K562 (cell line): ENCODE results near the gene TLCD1. TPM values are rescaled to one million over a fixed set of nuclear protein-coding genes. Genes with fewer than 3 reads are reported as not detected.
A peak's percentile ranks its signal among the peaks of the same experiment; 100 is the strongest.

Source experiments
- ATAC-seq: fragments of 200-7000 bp; cut with Tn5 transposase; 3 replicates; pipeline ENCODE4 v1.9.1; 2020; ENCODE audit warnings: moderate library complexity
- BruUV-seq: library from RNA; stranded (reverse); fragments of 400-500 nt; replicated peaks from 2 replicates; lab custom pipeline; 2021; lab: Mats Ljungman, UMichigan
- CTCF ChIA-PET: fragments of 300-600 bp; formaldehyde crosslinking; extraction: SDS; loops from one replicate; lab custom pipeline; 2021; ENCODE audit warnings: low intra/inter-chr PET ratio; lab: Yijun Ruan, JAX
- POLR2A ChIA-PET: fragments of 300-600, 350-650 bp; sonication (Branson Sonifier 250); formaldehyde crosslinking; extraction: SDS; loops from one replicate; lab custom pipeline; 2021; ENCODE audit warnings: antibody characterized with exemption, inconsistent platforms; lab: Yijun Ruan, JAX
- DNase-seq, 4 experiments: peaks; one replicate each; pipeline versions ENCODE4 v3.0.0 to v3.0.0-alpha.2; 2011 to 2018; ENCODE audit warnings: low spot score in 3 of 4, mixed read lengths in 3 of 4; ENCODE audit errors: extremely low read depth in 1 of 4
- FAIRE-seq: peaks from 2 replicates; lab custom pipeline; 2011; peaks lifted over from hg19 to GRCh38; lab: Jason Lieb, UNC
- H2AFZ ChIP-seq: 2 replicates; pipeline ENCODE4 v1.6.0; 2011; ENCODE audit warnings: low read depth, low read length, control low read depth, inconsistent platforms
- H3K27ac ChIP-seq: fragments of 200-600 bp; 3 replicates; pipeline ENCODE4 v1.8.0; 2011; ENCODE audit warnings: low read depth, mild to moderate bottlenecking, control low read depth, inconsistent platforms, low read length, moderate library complexity, mixed read lengths; ENCODE audit errors: extremely low read depth
- H3K27me3 ChIP-seq, 2 experiments: fragments of 300-600 bp in 1 of 2; 2 replicates in 1 of 2; 3 replicates in 1 of 2; pipeline versions ENCODE4 v1.6.0 to v1.8.0; 2011; ENCODE audit warnings: inconsistent platforms in 2 of 2, low read length in 2 of 2, mild to moderate bottlenecking in 1 of 2, mixed read lengths in 1 of 2, moderate library complexity in 1 of 2; ENCODE audit not compliant: control insufficient read depth in 2 of 2, insufficient read depth in 2 of 2
- H3K36me3 ChIP-seq: fragments of 300-600 bp; 3 replicates; pipeline ENCODE4 v1.8.0; 2011; ENCODE audit warnings: mild to moderate bottlenecking, low read length, inconsistent platforms; ENCODE audit not compliant: control insufficient read depth, insufficient read depth
- H3K4me1 ChIP-seq, 2 experiments: fragments of 200-600 bp in 1 of 2; replicated peaks in 1 of 2; 2 replicates in 1 of 2; 3 replicates in 1 of 2; pipeline versions ENCODE4 v1.5.1 to v1.8.0; 2011; ENCODE audit warnings: inconsistent platforms in 2 of 2, low read length in 2 of 2, mild to moderate bottlenecking in 1 of 2, mixed read lengths in 1 of 2, moderate library complexity in 1 of 2; ENCODE audit not compliant: control insufficient read depth in 2 of 2, insufficient read depth in 2 of 2
- H3K4me2 ChIP-seq: 2 replicates; pipeline ENCODE4 v1.6.1; 2011; ENCODE audit warnings: low read length, control low read depth, inconsistent platforms, mixed read lengths; ENCODE audit not compliant: insufficient read depth
- H3K4me3 ChIP-seq: fragments of 200-600 bp; sonication (generic), shearing (Covaris generic); 2 replicates; pipeline ENCODE4 v1.5.1; 2016; ENCODE audit warnings: control low read depth, inconsistent platforms
- H3K79me2 ChIP-seq: fragments of 200-600 bp; 3 replicates; pipeline ENCODE4 v1.8.0; 2011; ENCODE audit warnings: low read length, inconsistent platforms; ENCODE audit not compliant: control insufficient read depth, insufficient read depth
- H3K9ac ChIP-seq, 2 experiments: 2 replicates each; pipeline versions ENCODE4 v1.6.0 to v1.6.1; 2011; ENCODE audit warnings: low read depth in 2 of 2, low read length in 2 of 2, control low read depth in 1 of 2, inconsistent platforms in 1 of 2, mild to moderate bottlenecking in 1 of 2, mixed read lengths in 1 of 2; ENCODE audit not compliant: insufficient read depth in 1 of 2
- H3K9me1 ChIP-seq: one replicate; pipeline ENCODE4 v1.6.0; 2011; ENCODE audit warnings: inconsistent platforms, mild to moderate bottlenecking, low read length, moderate library complexity; ENCODE audit not compliant: control insufficient read depth, insufficient read depth
- H3K9me3 ChIP-seq: replicated peaks from 2 replicates; pipeline ENCODE4 v1.5.1; 2011; ENCODE audit warnings: low read depth, low read length, inconsistent platforms; ENCODE audit not compliant: control insufficient read depth, insufficient read depth
- H4K20me1 ChIP-seq: replicated peaks from 2 replicates; pipeline ENCODE4 v1.6.1; 2011; ENCODE audit warnings: low read length, inconsistent platforms, mixed read lengths; ENCODE audit not compliant: control insufficient read depth, insufficient read depth
- CHD4 ChIP-seq: fragments of 200-600 bp; sonication (generic); IDR thresholded peaks from 3 replicates; pipeline ENCODE4 v1.6.1; 2012; ENCODE audit warnings: low read depth, mild to moderate bottlenecking, mixed read lengths, low read length, inconsistent platforms; ENCODE audit not compliant: insufficient read depth, insufficient replicate concordance, poor library complexity, severe bottlenecking
- EHMT2 ChIP-seq: fragments of 450-650 bp; IDR thresholded peaks from 2 replicates; pipeline ENCODE4 v1.6.1; 2018; ENCODE audit warnings: antibody characterized with exemption
- HEY1 ChIP-seq: fragments of 250-450 bp; sonication (Bioruptor Pico); IDR thresholded peaks from 2 replicates; pipeline ENCODE4 v1.5.0; 2020; ENCODE audit warnings: mild to moderate bottlenecking, moderate library complexity, borderline replicate concordance
- MCM2 ChIP-seq: fragments of 450-650 bp; IDR thresholded peaks from 2 replicates; pipeline ENCODE4 v1.6.1; 2017; ENCODE audit warnings: low read depth, mild to moderate bottlenecking
- NCOA4 ChIP-seq: fragments of 450-650 bp; IDR thresholded peaks from 2 replicates; pipeline ENCODE4 v1.6.1; 2018; ENCODE audit warnings: mild to moderate bottlenecking; ENCODE audit not compliant: partially characterized antibody
- NR2C2 ChIP-seq, 2 experiments: fragments of 200-800 bp in 1 of 2; sonication (Bioruptor generic) in 1 of 2; sonication (generic) in 1 of 2; formaldehyde crosslinking in 1 of 2; IDR thresholded peaks; 2 replicates each; pipeline versions ENCODE4 v1.6.1 to v1.8.0; 2016 to 2022; ENCODE audit warnings: mild to moderate bottlenecking in 1 of 2, missing compliant biosample characterization in 1 of 2, missing genetic modification characterization in 1 of 2, missing genetic modification reagents in 1 of 2
- RAD51 ChIP-seq: fragments of 450-650 bp; IDR thresholded peaks from 2 replicates; pipeline ENCODE4 v1.7.1; 2016; ENCODE audit warnings: low read depth, mild to moderate bottlenecking, borderline replicate concordance
- TFE3 ChIP-seq: fragments of 450-650 bp; formaldehyde crosslinking; IDR thresholded peaks from 2 replicates; pipeline ENCODE4 v1.4.0; 2020; ENCODE audit warnings: mild to moderate bottlenecking, mixed read lengths
- THAP7 ChIP-seq: fragments of 250-450 bp; sonication (Bioruptor Pico); IDR thresholded peaks from 2 replicates; pipeline ENCODE4 v1.5.0; 2021
- U2AF1 ChIP-seq: fragments of 200-400 bp; formaldehyde crosslinking; optimal IDR thresholded peaks from 2 replicates; pipeline ENCODE3; 2017; ENCODE audit warnings: mild to moderate bottlenecking, low read depth, low read length, moderate library complexity
- VEZF1 ChIP-seq: fragments of 200-800 bp; sonication (Bioruptor generic); IDR thresholded peaks from 2 replicates; pipeline ENCODE4 v1.6.1; 2017; ENCODE audit warnings: missing genetic modification characterization, missing compliant biosample characterization
- XRCC4 ChIP-seq: IDR thresholded peaks from one replicate; pipeline ENCODE4 v1.6.1; 2011; ENCODE audit not compliant: insufficient read depth, insufficient read length; ENCODE audit errors: extremely low read depth
- ZNF436 ChIP-seq: fragments of 250-450, 450-650 bp; sonication (Bioruptor Pico); formaldehyde crosslinking; IDR thresholded peaks from 2 replicates; pipeline ENCODE4 v1.7.0; 2020; ENCODE audit warnings: mild to moderate bottlenecking
- WGBS: fragments of 100-300 bp; shearing (Covaris generic); methylation state at CpG from one replicate; pipeline ENCODE4 v1.1.6; 2016; ENCODE audit warnings: low coverage, mixed read lengths; ENCODE audit not compliant: insufficient coverage; ENCODE audit errors: missing lambda C conversion rate; 5-methylcytosine and 5-hydroxymethylcytosine counted together
- in situ Hi-C: fragments of 300-500 bp; cut with MboI; formaldehyde crosslinking; loops from 4 replicates; pipeline ENCODE4 v1.15.0; 2018; ENCODE audit warnings: inconsistent platforms, mixed read lengths
- intact Hi-C: fragments of 100-400 bp; cut with micrococcal nuclease; formaldehyde crosslinking; loops from 2 replicates; pipeline ENCODE4 v1.14.2; 2022
- polyA plus RNA-seq, 8 experiments: library from polyadenylated mRNA; depleted of rRNA in 4 of 8; stranded (reverse) in 5 of 8; unstranded in 3 of 8; fragments of >200 nt; fragmentation: Nextera tagmentation in 2 of 8; fragmentation: Illumina TruSeq in 1 of 8; extraction: Ambion mirVana in 2 of 8; extraction: Trizol in 1 of 8; gene quantifications; 2 replicates each; pipeline versions ENCODE4 v1.2.1 to v1.2.3, GENCODE V29; 2011 to 2014; ENCODE audit warnings: inconsistent platforms in 1 of 8, missing spikeins in 1 of 8
- total RNA-seq, 7 experiments: library from RNA; depleted of rRNA in 6 of 7; stranded (reverse); fragments of >200 nt in 6 of 7; fragmentation: Illumina TruSeq in 2 of 7; extraction: Trizol in 2 of 7; gene quantifications; 2 replicates each; pipeline versions ENCODE4 v1.2.1 to v1.2.3, GENCODE V29; 2011 to 2021; ENCODE audit warnings: low replicate concordance in 1 of 7

TLCD1 gene
- total and polyA plus RNA-seq, 9 of the 15 experiments (the other 6 are each of a cell fraction or from before 2014, with no cell fraction given), result 6.8 to 37.7 (median 21.7) TPM

GRCh38 chr17:28720247-28720996 lies 5.6 kb downstream of the TLCD1 start (continued):
- no peak for TF ChIP-seq U2AF1
- TF ChIP-seq ZNF436 (CRISPR knock-in tag), result 0 out of 2 replicates have a peak, but pooled peaks have one; percentile 43
- peak; percentile 7; the same call in 1 of the 2 replicates for TF ChIP-seq RAD51
- TF ChIP-seq MCM2, result no peak
- TF ChIP-seq HEY1, result no peak
- no peak for TF ChIP-seq CHD4
- TF ChIP-seq XRCC4, result no peak
- TF ChIP-seq EHMT2, result no peak

- ChIA-PET POLR2A (interaction anchor here (0.6 to 11.1 kb wide), 30 partner anchors 9 to 405 kb away, joined by 3 to 367 read pairs (median 5); partner anchors contain the start of genes ALDOC, BLTP2, FAM222B and FLOT2), CTCF (interaction anchor here (1.5 kb wide), 1 partner anchor 73 kb away, joined by 5 read pairs; no protein-coding TSS in a partner anchor)
- Histone ChIP-seq H3K36me3 (peaks cover 40% of the 10 kb centered on the region), H4K20me1 (peaks cover 33% of the 10 kb centered on the region), H3K27me3 (0 out of 5 replicates have a peak, but pooled peaks cover 0 to 11% of the 10 kb centered on the region in 2 experiments), H3K79me2 (peaks cover 52% of the 10 kb centered on the region), H3K4me3 (peak overlapping the region; percentile 75), H3K4me1 (peaks cover 32 to 36% of the 10 kb centered on the region in 2 experiments), H3K4me2 (peak overlapping the region; percentile 96), H3K9me1 (no peaks in the 10 kb centered on the region), H3K27ac (peak overlapping the region; percentile 95), H2AFZ (peak overlapping the region; percentile 99), H3K9me3 (no peaks in the 10 kb centered on the region), H3K9ac (peak overlapping the region; percentile 95 to 100)
- in situ Hi-C loops (no loop called here), intact Hi-C loops (loop anchor here (1.0 to 2.0 kb wide), 2 partner anchors 8 to 72 kb away; partner anchors contain the start of gene PROCA1)
- 24% methylated on average over 18 of the region's 18 CpGs for WGBS
- DNase-seq, result no peak
- peak; percentile 0; the same call in 1 of the 3 replicates for ATAC-seq
- BruUV-seq, result no TSS peak
- no peak for FAIRE-seq
- TF ChIP-seq THAP7 (CRISPR knock-in tag) (0 out of 2 replicates have a peak, but pooled peaks have one; percentile 45), NR2C2 (CRISPR knock-in tag; IDR thresholded peaks at IDR 0.05) (no peak), NR2C2 (tag; IDR thresholded peaks at IDR 0.05) (no peak), TFE3 (no peak), VEZF1 (CRISPR knock-in tag) (no peak), NCOA4 (no peak)
Observed at GRCh38 chr17:28719021-28719433, 7.0 kb downstream of the TLCD1 start.
